GM21390 (cell line): ENCODE results near the gene NUCKS1.

Experiments used
- ATAC-seq: cut with Tn5 transposase; IDR thresholded peaks from one replicate; pipeline ENCODE4 v1.9.1; 2021; ENCODE audit not compliant: unreplicated experiment

NUCKS1 gene

GRCh38 chr1:205701891-205702290, 48.1 kb downstream of the NUCKS1 start:
- no peak for ATAC-seq

- ATAC-seq, result no peak
These were observed 48.6 kb downstream of the NUCKS1 start for GRCh38 chr1:205701420-205701819.

- ATAC-seq, result no peak
These were observed 49.0 kb downstream of the NUCKS1 start for GRCh38 chr1:205700865-205701401.

GRCh38 chr1:205699416-205699815, 50.6 kb downstream of the NUCKS1 start:
- no peak for ATAC-seq

- ATAC-seq, result no peak
These were observed 51.1 kb downstream of the NUCKS1 start for GRCh38 chr1:205698921-205699320.

GRCh38 chr1:205693421-205693991, 56.5 kb downstream of the NUCKS1 start:
- ATAC-seq, result no peak

GRCh38 chr1:205692423-205692822, 57.6 kb downstream of the NUCKS1 start:
- ATAC-seq, result no peak

GRCh38 chr1:205690122-205690756, 59.7 kb downstream of the NUCKS1 start:
- no peak for ATAC-seq

- ATAC-seq, result no peak
These were observed 60.5 kb downstream of the NUCKS1 start for GRCh38 chr1:205689479-205689878.

GRCh38 chr1:205688171-205689080, 61.6 kb downstream of the NUCKS1 start:
- ATAC-seq, result no peak

GRCh38 chr1:205687242-205687641, 62.7 kb downstream of the NUCKS1 start:
- no peak for ATAC-seq

GRCh38 chr1:205681364-205681763, 68.6 kb downstream of the NUCKS1 start:
- ATAC-seq, result no peak

GRCh38 chr1:205680073-205680851, 69.7 kb downstream of the NUCKS1 start, which contains the start of gene SLC45A3:
SLC45A3 (minus strand) TSS chr1:205680509; CDS start chr1:205664656, 15,853 bp downstream.
- ATAC-seq, result no peak

GRCh38 chr1:205678286-205679111, 71.5 kb downstream of the NUCKS1 start:
- ATAC-seq, result no peak

GRCh38 chr1:205677167-205677566, 72.8 kb downstream of the NUCKS1 start:
- ATAC-seq, result no peak

GRCh38 chr1:205676597-205676996, 73.4 kb downstream of the NUCKS1 start:
- no peak for ATAC-seq

GRCh38 chr1:205676002-205676401, 74.0 kb downstream of the NUCKS1 start:
- no peak for ATAC-seq

GRCh38 chr1:205675247-205675646, 74.7 kb downstream of the NUCKS1 start:
- no peak for ATAC-seq

GRCh38 chr1:205672970-205673369, 77.0 kb downstream of the NUCKS1 start:
- ATAC-seq, result no peak

- no peak for ATAC-seq
These were observed 77.5 kb downstream of the NUCKS1 start for GRCh38 chr1:205672395-205672889.
